Stimulated activated CD4-positive, alpha-beta T cell treated with anti-CD3 and anti-CD28 coated beads, Interleukin-4, amount 100 ng/mL, for 24 hours (primary cell): Measurements from ENCODE around the gene AS3MT.
"Not testable (repeated sequence)": the region's sequence is repeated elsewhere in the genome, so short reads cannot be mapped to it uniquely, and the experiment has no call there.

Experiments used
- DNase-seq: peaks from one replicate; pipeline ENCODE4 v3.0.0-alpha.2; 2020

Gene AS3MT

GRCh38 chr10:102923601-102924000 is 54.3 kb downstream of the AS3MT start:
- DNase-seq: no peak

GRCh38 chr10:102926842-102927241 is 57.6 kb downstream of the AS3MT start:
- DNase-seq: no peak

GRCh38 chr10:102927311-102928010 is 58.2 kb downstream of the AS3MT start:
- DNase-seq: no peak

- not testable (repeated sequence) for DNase-seq
Measured at GRCh38 chr10:102928442-102928841, 59.2 kb downstream of the AS3MT start.

GRCh38 chr10:102930720-102931119 is 61.5 kb downstream of the AS3MT start:
- no peak for DNase-seq

GRCh38 chr10:102931643-102932042 is 62.4 kb downstream of the AS3MT start:
- no peak for DNase-seq

GRCh38 chr10:102935505-102935904 is 66.2 kb downstream of the AS3MT start:
- DNase-seq: no peak

GRCh38 chr10:102935939-102936605 is 66.8 kb downstream of the AS3MT start:
- peak; percentile 22 for DNase-seq

- no peak for DNase-seq
Measured at GRCh38 chr10:102941401-102941800, 72.1 kb downstream of the AS3MT start.

GRCh38 chr10:102945449-102945848 is 76.2 kb downstream of the AS3MT start:
- no peak for DNase-seq

GRCh38 chr10:102945962-102946361 is 76.7 kb downstream of the AS3MT start:
- DNase-seq: no peak

GRCh38 chr10:102946992-102947391 is 77.7 kb downstream of the AS3MT start:
- no peak for DNase-seq

- no peak for DNase-seq
Measured at GRCh38 chr10:102948176-102948575, 78.9 kb downstream of the AS3MT start.

GRCh38 chr10:102948786-102949185 is 79.5 kb downstream of the AS3MT start:
- DNase-seq: no peak

- DNase-seq: no peak
Measured at GRCh38 chr10:102949916-102950315, 80.6 kb downstream of the AS3MT start.

GRCh38 chr10:102951316-102951715 is 82.0 kb downstream of the AS3MT start:
- no peak for DNase-seq
